ENCODE measurements around the gene SPDYA. TPM values are rescaled to one million over a fixed set of nuclear protein-coding genes. Genes with fewer than 3 reads are reported as not detected.

SPDYA gene
- polyA plus RNA-seq, 1 donor = 1.2 TPM

Other genes with a start within 250 kb of the SPDYA start
- 195 TPM for gene PPP1CB, start 59.0 kb upstream of the SPDYA start, polyA plus RNA-seq (ENCODE audit: insufficient read length)
- 11.0 TPM for gene TRMT61B, start 59.5 kb downstream of the SPDYA start, polyA plus RNA-seq (ENCODE audit: insufficient read length)
- 27.2 TPM for gene WDR43, start 83.8 kb downstream of the SPDYA start, polyA plus RNA-seq (ENCODE audit: insufficient read length)
- gene TOGARAM2, start 170.5 kb downstream of the SPDYA start, polyA plus RNA-seq (ENCODE audit: insufficient read length) = 1.9 TPM

Measured in forelimb muscle (tissue), 1 donor.